Endothelial cell of umbilical vein (primary cell): ENCODE results near the gene MALRD1. TPM values are rescaled to one million over a fixed set of nuclear protein-coding genes. Genes with fewer than 3 reads are reported as not detected.

Source experiments
- BruUV-seq: library from RNA; stranded (reverse); fragments of 400-500 nt; replicated peaks from 2 replicates; lab custom pipeline; 2021; lab: Mats Ljungman, UMichigan
- CTCF ChIA-PET: fragments of 300-600, 350-600 bp; sonication (Branson Sonifier 250); formaldehyde crosslinking; loops from one replicate; lab custom pipeline; 2021; ENCODE audit warnings: antibody characterized with exemption, inconsistent platforms; lab: Charles Lee
- POLR2A ChIA-PET: fragments of 300-600, 350-600 bp; sonication (Branson Sonifier 250); formaldehyde crosslinking; loops from one replicate; lab custom pipeline; 2021; ENCODE audit warnings: antibody characterized with exemption, inconsistent platforms; lab: Charles Lee
- DNase-seq: peaks from one replicate; pipeline ENCODE4 v3.0.0-alpha.2; 2011; ENCODE audit warnings: low read depth, low spot score
- FAIRE-seq: peaks from 2 replicates; lab custom pipeline; 2011; peaks lifted over from hg19 to GRCh38; lab: Jason Lieb, UNC
- H2AFZ ChIP-seq: 2 replicates; pipeline ENCODE4 v1.6.0; 2012; ENCODE audit warnings: low read depth, low read length, control low read depth, inconsistent platforms
- H3K27ac ChIP-seq: 2 replicates; pipeline ENCODE4 v1.5.1; 2011; ENCODE audit warnings: low read depth, mild to moderate bottlenecking, control low read depth, low read length, moderate library complexity; ENCODE audit not compliant: insufficient read depth
- H3K27me3 ChIP-seq, 2 experiments: 2 replicates each; pipeline versions ENCODE4 v1.6.0 to v1.6.1; 2011; ENCODE audit warnings: low read length in 2 of 2, mixed read lengths in 1 of 2; ENCODE audit not compliant: control insufficient read depth in 2 of 2, insufficient read depth in 2 of 2
- H3K36me3 ChIP-seq, 2 experiments: 2 replicates in 1 of 2; 3 replicates in 1 of 2; pipeline ENCODE4 v1.5.1; 2011; ENCODE audit warnings: low read length in 2 of 2, mild to moderate bottlenecking in 1 of 2, moderate library complexity in 1 of 2; ENCODE audit not compliant: control insufficient read depth in 2 of 2, insufficient read depth in 2 of 2; ENCODE audit errors: extremely low read depth in 1 of 2
- H3K4me1 ChIP-seq: 3 replicates; pipeline ENCODE4 v1.5.1; 2011; ENCODE audit warnings: mild to moderate bottlenecking, low read length; ENCODE audit not compliant: control insufficient read depth, insufficient read depth; ENCODE audit errors: extremely low read depth
- H3K4me2 ChIP-seq: 2 replicates; pipeline ENCODE4 v1.6.1; 2011; ENCODE audit warnings: low read length, control low read depth, mixed read lengths; ENCODE audit not compliant: insufficient read depth
- H3K4me3 ChIP-seq, 3 experiments: fragments of 200-600 bp in 1 of 3; sonication (generic), shearing (Covaris generic) in 1 of 3; replicated peaks in 1 of 3; 2 replicates each; pipeline ENCODE4 v1.5.1; 2011 to 2016; ENCODE audit warnings: control low read depth in 3 of 3, low read length in 3 of 3, mild to moderate bottlenecking in 2 of 3, inconsistent platforms in 1 of 3, low read depth in 1 of 3, moderate library complexity in 1 of 3; ENCODE audit not compliant: insufficient read depth in 1 of 3
- H3K79me2 ChIP-seq: 2 replicates; pipeline ENCODE4 v1.6.0; 2012; ENCODE audit warnings: low read length, inconsistent platforms; ENCODE audit not compliant: control insufficient read depth, insufficient read depth
- H3K9ac ChIP-seq: replicated peaks from 2 replicates; pipeline ENCODE3; 2011; ENCODE audit warnings: low read length, control low read depth; ENCODE audit not compliant: insufficient read depth; ENCODE audit errors: extremely low read depth
- H3K9me1 ChIP-seq: replicated peaks from 3 replicates; pipeline ENCODE4 v1.6.0; 2011; ENCODE audit warnings: mild to moderate bottlenecking, low read length; ENCODE audit not compliant: control insufficient read depth, insufficient read depth; ENCODE audit errors: extremely low read depth
- H3K9me3 ChIP-seq: replicated peaks from 2 replicates; pipeline ENCODE4 v1.5.1; 2012; ENCODE audit warnings: low read length, inconsistent platforms; ENCODE audit not compliant: control insufficient read depth, insufficient read depth
- H4K20me1 ChIP-seq: replicated peaks from 2 replicates; pipeline ENCODE3; 2011; ENCODE audit warnings: mild to moderate bottlenecking, low read length; ENCODE audit not compliant: control insufficient read depth, insufficient read depth; ENCODE audit errors: extremely low read depth
- FOS ChIP-seq: IDR thresholded peaks from 2 replicates; pipeline ENCODE4 v1.6.1; 2011; ENCODE audit warnings: mild to moderate bottlenecking, low read length, moderate library complexity, borderline replicate concordance; ENCODE audit not compliant: insufficient read depth
- GATA2 ChIP-seq: IDR thresholded peaks from 2 replicates; pipeline ENCODE4 v1.7.0; 2011; ENCODE audit warnings: low read depth, mild to moderate bottlenecking, moderate library complexity, mixed read lengths, low read length; ENCODE audit not compliant: insufficient read length, insufficient read depth
- JUN ChIP-seq: IDR thresholded peaks from 2 replicates; pipeline ENCODE4 v1.6.1; 2011; ENCODE audit warnings: borderline replicate concordance, low read depth; ENCODE audit not compliant: insufficient read length, insufficient read depth
- POLR2AphosphoS5 ChIP-seq: IDR thresholded peaks from 2 replicates; pipeline ENCODE4 v1.6.1; 2012; ENCODE audit warnings: low read depth, mild to moderate bottlenecking, control low read depth, low read length, moderate library complexity; ENCODE audit not compliant: insufficient read depth
- dilution Hi-C: fragments of 300-500 bp; cut with MboI; formaldehyde crosslinking; loops from one replicate; pipeline ENCODE4 v1.15.0; 2019; ENCODE audit warnings: low sequenced_read_pairs; ENCODE audit not compliant: extremely low pct_ligation_motif_present
- intact Hi-C: fragments of 100-400 bp; cut with micrococcal nuclease; formaldehyde crosslinking; loops from one replicate; pipeline ENCODE4 v1.10.0; 2022
- polyA plus RNA-seq, 4 experiments: library from polyadenylated mRNA; depleted of rRNA in 3 of 4; stranded (reverse) in 3 of 4; unstranded in 1 of 4; fragments of >200 nt; gene quantifications; 2 replicates each; pipeline versions ENCODE4 v1.2.1 to v1.2.3, GENCODE V29; 2011 to 2012; ENCODE audit warnings: missing spikeins in 1 of 4
- total RNA-seq: library from RNA; stranded (reverse); gene quantifications from 2 replicates; pipeline ENCODE4 v1.2.3, GENCODE V29; 2021
- TF ChIP-seq, protein P1 (sequence below): IDR thresholded peaks from 2 replicates; pipeline ENCODE4 v1.6.1; 2011; ENCODE audit not compliant: insufficient read depth, insufficient read length
- TF ChIP-seq, protein P2 (sequence below), 2 donors: IDR thresholded peaks; 1 replicate in 1 of 2; 2 replicates in 1 of 2; pipeline ENCODE4 v1.5.1; 2011; ENCODE audit warnings: low read length in 2 of 2, mild to moderate bottlenecking in 2 of 2, moderate library complexity in 2 of 2, control low read depth in 1 of 2, inconsistent platforms in 1 of 2, low read depth in 1 of 2; ENCODE audit not compliant: insufficient read depth in 1 of 2; ENCODE audit errors: extremely low read depth in 1 of 2

Gene MALRD1
- total and polyA plus RNA-seq, 2 donors (not counting 3 experiments of a cell fraction or from before 2014, with no cell fraction given) = not detected

DNA sequence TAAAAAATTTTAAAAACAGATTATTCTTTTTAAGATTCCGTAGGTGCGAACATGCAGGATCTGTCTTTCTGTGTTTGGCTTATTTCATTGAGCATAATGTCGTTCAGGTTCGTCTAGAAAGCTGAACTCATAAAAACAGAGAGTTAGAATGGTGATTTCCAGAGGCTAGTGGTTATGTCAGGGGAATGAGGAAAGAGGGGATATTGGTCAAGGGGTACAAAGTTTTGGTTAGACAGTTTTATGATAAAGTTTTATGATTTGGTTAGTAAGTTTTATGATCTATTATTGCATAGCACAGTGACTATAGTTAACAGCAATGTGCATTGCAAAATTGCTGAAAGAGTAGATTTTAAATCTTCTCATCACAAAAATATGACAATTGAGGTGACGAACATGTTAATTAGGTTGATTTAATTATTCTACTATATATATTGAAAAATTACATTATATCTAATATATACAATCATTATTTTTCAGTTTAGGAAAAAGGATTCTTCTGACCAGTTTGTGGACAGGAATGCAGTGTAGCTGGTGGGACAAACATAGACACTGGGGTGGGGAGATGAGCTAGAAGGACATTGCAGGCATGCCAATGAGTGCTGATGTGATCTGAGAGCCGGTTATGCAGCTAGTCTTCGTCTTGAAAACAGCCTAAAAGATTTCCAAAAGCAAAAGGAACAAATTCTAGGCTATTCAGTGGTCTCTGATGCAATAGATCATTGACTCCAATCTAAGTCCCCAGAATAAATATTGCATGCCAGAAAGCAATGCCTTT lies 31.3 kb upstream of the MALRD1 start:
- Histone ChIP-seq H3K4me1 (no peaks in the 10 kb centered on the region), H3K27ac (no peak overlapping the region), H3K27me3 (no peaks in the 10 kb centered on the region), H3K36me3 (no peaks in the 10 kb centered on the region), H4K20me1 (no peaks in the 10 kb centered on the region), H3K9me3 (peaks cover 2% of the 10 kb centered on the region), H3K9ac (no peak overlapping the region), H2AFZ (no peak overlapping the region), H3K9me1 (no peaks in the 10 kb centered on the region), H3K4me3 (no peak overlapping the region), H3K79me2 (no peaks in the 10 kb centered on the region), H3K4me2 (no peak overlapping the region)
- DNase-seq (no peak), FAIRE-seq (no peak)
- ChIA-PET POLR2A (no interaction called here), CTCF (no interaction called here)
- dilution Hi-C loops = no loop called here
- TF ChIP-seq POLR2AphosphoS5 (no peak), GATA2 (no peak), FOS (no peak), JUN (no peak)
- TF ChIP-seq, protein P1, sequence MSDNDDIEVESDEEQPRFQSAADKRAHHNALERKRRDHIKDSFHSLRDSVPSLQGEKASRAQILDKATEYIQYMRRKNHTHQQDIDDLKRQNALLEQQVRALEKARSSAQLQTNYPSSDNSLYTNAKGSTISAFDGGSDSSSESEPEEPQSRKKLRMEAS = no peak
- TF ChIP-seq, protein P2, sequence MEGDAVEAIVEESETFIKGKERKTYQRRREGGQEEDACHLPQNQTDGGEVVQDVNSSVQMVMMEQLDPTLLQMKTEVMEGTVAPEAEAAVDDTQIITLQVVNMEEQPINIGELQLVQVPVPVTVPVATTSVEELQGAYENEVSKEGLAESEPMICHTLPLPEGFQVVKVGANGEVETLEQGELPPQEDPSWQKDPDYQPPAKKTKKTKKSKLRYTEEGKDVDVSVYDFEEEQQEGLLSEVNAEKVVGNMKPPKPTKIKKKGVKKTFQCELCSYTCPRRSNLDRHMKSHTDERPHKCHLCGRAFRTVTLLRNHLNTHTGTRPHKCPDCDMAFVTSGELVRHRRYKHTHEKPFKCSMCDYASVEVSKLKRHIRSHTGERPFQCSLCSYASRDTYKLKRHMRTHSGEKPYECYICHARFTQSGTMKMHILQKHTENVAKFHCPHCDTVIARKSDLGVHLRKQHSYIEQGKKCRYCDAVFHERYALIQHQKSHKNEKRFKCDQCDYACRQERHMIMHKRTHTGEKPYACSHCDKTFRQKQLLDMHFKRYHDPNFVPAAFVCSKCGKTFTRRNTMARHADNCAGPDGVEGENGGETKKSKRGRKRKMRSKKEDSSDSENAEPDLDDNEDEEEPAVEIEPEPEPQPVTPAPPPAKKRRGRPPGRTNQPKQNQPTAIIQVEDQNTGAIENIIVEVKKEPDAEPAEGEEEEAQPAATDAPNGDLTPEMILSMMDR (IDR thresholded peaks at IDR 0.05; ENCODE audit: extremely low read depth in 1 of 2, insufficient read depth in 1 of 2, low read depth in 1 of 2, low read length in 2 of 2) = no peak
- no TSS peak for BruUV-seq
- intact Hi-C loops = no loop called here
